Fibroblast of lung (primary cell): ENCODE data around the gene B3GNT7. TPM values are rescaled to one million over a fixed set of nuclear protein-coding genes. Genes with fewer than 3 reads are reported as not detected.

Source experiments
- DNase-seq, 2 donors: peaks; one replicate each; pipeline versions ENCODE4 v3.0.0 to v3.0.0-alpha.2; 2010; ENCODE audit warnings: low read depth in 2 of 2
- H2AFZ ChIP-seq: 2 replicates; pipeline ENCODE4 v1.5.1; 2012; ENCODE audit warnings: low read length, control low read depth, inconsistent platforms
- H3K27ac ChIP-seq: 2 replicates; pipeline ENCODE4 v1.5.1; 2011; ENCODE audit warnings: low read length, control low read depth; ENCODE audit not compliant: insufficient read depth
- H3K27me3 ChIP-seq: 2 replicates; pipeline ENCODE4 v1.5.1; 2011; ENCODE audit warnings: mild to moderate bottlenecking, low read length; ENCODE audit not compliant: control insufficient read depth, insufficient read depth
- H3K36me3 ChIP-seq: 2 replicates; pipeline ENCODE4 v1.5.1; 2011; ENCODE audit warnings: low read length; ENCODE audit not compliant: control insufficient read depth, insufficient read depth
- H3K4me1 ChIP-seq: 2 replicates; pipeline ENCODE4 v1.5.1; 2011; ENCODE audit warnings: low read length; ENCODE audit not compliant: control insufficient read depth, insufficient read depth; ENCODE audit errors: extremely low read depth
- H3K4me2 ChIP-seq: 2 replicates; pipeline ENCODE4 v1.5.1; 2011; ENCODE audit warnings: low read length, control low read depth; ENCODE audit not compliant: insufficient read depth; ENCODE audit errors: extremely low read depth
- H3K4me3 ChIP-seq, 4 experiments: fragments of 200-600 bp in 1 of 4; sonication (generic) in 1 of 4; replicated peaks in 1 of 4; 2 replicates each; pipeline ENCODE4 v1.5.1; 2011 to 2016; ENCODE audit warnings: low read length in 4 of 4, low read depth in 3 of 4, mild to moderate bottlenecking in 3 of 4, control low read depth in 2 of 4, inconsistent platforms in 1 of 4, mixed read lengths in 1 of 4; ENCODE audit not compliant: insufficient read depth in 1 of 4; ENCODE audit errors: control extremely low read depth in 1 of 4
- H3K79me2 ChIP-seq: 2 replicates; pipeline ENCODE4 v1.5.1; 2012; ENCODE audit warnings: mild to moderate bottlenecking, low read length, inconsistent platforms; ENCODE audit not compliant: control insufficient read depth, insufficient read depth
- H3K9ac ChIP-seq: 2 replicates; pipeline ENCODE4 v1.5.1; 2011; ENCODE audit warnings: mild to moderate bottlenecking, low read length, control low read depth; ENCODE audit not compliant: insufficient read depth
- H3K9me3 ChIP-seq: 2 replicates; pipeline ENCODE4 v1.5.1; 2012; ENCODE audit warnings: low read depth, low read length; ENCODE audit not compliant: control insufficient read depth, insufficient read depth
- H4K20me1 ChIP-seq: 2 replicates; pipeline ENCODE4 v1.5.1; 2011; ENCODE audit warnings: low read length; ENCODE audit not compliant: control insufficient read depth, insufficient read depth; ENCODE audit errors: extremely low read depth
- EZH2 ChIP-seq: IDR thresholded peaks from 2 replicates; pipeline ENCODE4 v1.5.1; 2012; ENCODE audit warnings: low read length, control low read depth, mild to moderate bottlenecking; ENCODE audit errors: missing control alignments
- polyA plus RNA-seq, 2 donors: library from polyadenylated mRNA; depleted of rRNA in 1 of 2; stranded (reverse) in 1 of 2; unstranded in 1 of 2; fragments of >200 nt; gene quantifications; 2 replicates each; pipeline ENCODE4 v1.2.1, GENCODE V29; 2011 to 2012; ENCODE audit warnings: missing spikeins in 1 of 2
- total RNA-seq: library from RNA; depleted of rRNA; stranded (reverse); fragments of >200 nt; gene quantifications from 2 replicates; pipeline ENCODE4 v1.2.1, GENCODE V29; 2014
- TF ChIP-seq, protein P1 (sequence below), 2 donors: IDR thresholded peaks in 1 of 2; conservative IDR thresholded peaks in 1 of 2; 1 replicate in 1 of 2; 2 replicates in 1 of 2; pipeline ENCODE4 v1.5.1; 2011 to 2012; ENCODE audit warnings: low read length in 2 of 2, control low read depth in 1 of 2, inconsistent platforms in 1 of 2, low read depth in 1 of 2, mild to moderate bottlenecking in 1 of 2

B3GNT7 gene
- total and polyA plus RNA-seq, 2 donors (not counting 1 experiment from before 2014, with no cell fraction given): 0.06 to 0.17 TPM

DNA sequence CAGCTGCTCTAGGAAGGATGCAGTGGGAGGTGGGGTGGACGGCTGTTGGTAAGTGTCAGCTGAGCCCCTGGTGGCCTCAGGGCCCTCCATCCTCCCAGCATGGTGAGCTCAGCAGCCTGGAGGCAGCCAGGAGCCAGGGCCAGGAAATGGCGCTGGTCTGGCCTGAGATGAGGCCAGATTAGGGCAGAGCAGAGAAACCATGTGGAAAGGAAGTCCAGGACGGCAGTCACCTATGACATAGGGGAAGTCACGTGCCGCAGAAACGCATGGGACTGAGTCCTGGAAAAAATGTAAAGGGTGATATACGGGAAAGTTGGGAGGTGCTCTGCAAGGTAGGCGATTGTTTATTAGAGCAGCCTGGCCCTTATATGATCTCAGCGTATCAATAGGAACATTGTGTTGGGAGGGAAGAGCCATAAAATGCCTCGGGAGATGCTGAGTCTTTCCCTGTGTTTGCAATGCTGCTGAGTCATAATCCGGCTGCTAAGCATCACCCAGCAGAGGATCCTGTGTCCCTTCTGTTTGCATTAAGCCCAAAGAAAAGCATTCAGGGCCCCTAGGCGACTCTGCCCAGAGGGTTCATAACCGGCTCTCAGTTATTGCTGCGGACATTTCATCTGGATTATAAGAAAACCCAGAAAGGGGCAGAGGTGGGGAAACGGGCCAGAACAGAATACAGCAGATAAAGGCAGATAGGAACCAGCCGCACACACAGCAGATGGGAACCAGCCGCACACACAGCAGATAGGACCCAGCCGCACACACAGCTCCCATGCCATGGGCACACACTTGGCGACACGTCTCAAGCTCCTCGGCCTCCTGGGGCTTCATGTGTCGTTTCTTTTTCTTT is 30.3 kb upstream of the B3GNT7 start:
- no peak overlapping the region for H2AFZ ChIP-seq
- TF ChIP-seq, protein P1, sequence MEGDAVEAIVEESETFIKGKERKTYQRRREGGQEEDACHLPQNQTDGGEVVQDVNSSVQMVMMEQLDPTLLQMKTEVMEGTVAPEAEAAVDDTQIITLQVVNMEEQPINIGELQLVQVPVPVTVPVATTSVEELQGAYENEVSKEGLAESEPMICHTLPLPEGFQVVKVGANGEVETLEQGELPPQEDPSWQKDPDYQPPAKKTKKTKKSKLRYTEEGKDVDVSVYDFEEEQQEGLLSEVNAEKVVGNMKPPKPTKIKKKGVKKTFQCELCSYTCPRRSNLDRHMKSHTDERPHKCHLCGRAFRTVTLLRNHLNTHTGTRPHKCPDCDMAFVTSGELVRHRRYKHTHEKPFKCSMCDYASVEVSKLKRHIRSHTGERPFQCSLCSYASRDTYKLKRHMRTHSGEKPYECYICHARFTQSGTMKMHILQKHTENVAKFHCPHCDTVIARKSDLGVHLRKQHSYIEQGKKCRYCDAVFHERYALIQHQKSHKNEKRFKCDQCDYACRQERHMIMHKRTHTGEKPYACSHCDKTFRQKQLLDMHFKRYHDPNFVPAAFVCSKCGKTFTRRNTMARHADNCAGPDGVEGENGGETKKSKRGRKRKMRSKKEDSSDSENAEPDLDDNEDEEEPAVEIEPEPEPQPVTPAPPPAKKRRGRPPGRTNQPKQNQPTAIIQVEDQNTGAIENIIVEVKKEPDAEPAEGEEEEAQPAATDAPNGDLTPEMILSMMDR (conservative IDR thresholded peaks at IDR 0.05 in 1 of 2, IDR thresholded peaks at IDR 0.05 in 1 of 2; ENCODE audit: low read depth in 1 of 2, low read length in 2 of 2): no peak
- no peak for TF ChIP-seq EZH2
- no peak overlapping the region for H3K9ac ChIP-seq
- H3K9me3 ChIP-seq: no peaks in the 10 kb centered on the region
- peaks cover 4% of the 10 kb centered on the region for H3K36me3 ChIP-seq
- H4K20me1 ChIP-seq: no peaks in the 10 kb centered on the region
- H3K27me3 ChIP-seq: no peaks in the 10 kb centered on the region
- H3K4me3 ChIP-seq: no peak overlapping the region
- no peak overlapping the region for H3K4me2 ChIP-seq
- DNase-seq: peak; percentile 63 to 72
- H3K79me2 ChIP-seq: no peaks in the 10 kb centered on the region
- H3K4me1 ChIP-seq: no peaks in the 10 kb centered on the region
- H3K27ac ChIP-seq: no peak overlapping the region

DNA sequence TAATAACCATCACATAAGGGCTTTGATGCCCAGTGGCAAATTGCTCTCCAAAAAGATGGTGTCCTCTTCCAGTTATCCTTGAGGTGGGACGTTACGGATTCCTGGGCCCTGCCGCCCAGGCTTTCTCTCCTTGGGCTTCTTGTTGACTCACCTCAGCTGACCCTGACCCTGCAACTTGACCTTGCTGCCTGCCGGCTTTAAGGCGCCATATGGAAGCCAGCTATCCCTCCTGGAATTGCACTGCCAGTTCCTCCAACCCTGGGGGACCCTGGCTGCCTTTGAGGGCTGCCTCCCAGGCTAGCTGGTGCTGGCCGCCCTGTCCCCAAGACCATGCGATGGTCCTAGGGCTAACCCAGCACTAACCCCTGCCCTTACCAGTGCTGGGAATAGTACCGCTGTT is 28.3 kb upstream of the B3GNT7 start:
- H3K4me3 ChIP-seq: no peak overlapping the region

More for the DNA sequence above, 28.3 kb upstream of the B3GNT7 start:
- H4K20me1 ChIP-seq: no peaks in the 10 kb centered on the region
- no peaks in the 10 kb centered on the region for H3K36me3 ChIP-seq
- H2AFZ ChIP-seq: no peak overlapping the region
- H3K27ac ChIP-seq: no peak overlapping the region
- no peaks in the 10 kb centered on the region for H3K27me3 ChIP-seq
- H3K4me1 ChIP-seq: no peaks in the 10 kb centered on the region
- H3K79me2 ChIP-seq: no peaks in the 10 kb centered on the region
- no peaks in the 10 kb centered on the region for H3K9me3 ChIP-seq
- no peak for DNase-seq
- H3K9ac ChIP-seq: no peak overlapping the region
- no peak overlapping the region for H3K4me2 ChIP-seq
- no peak for TF ChIP-seq EZH2
- TF ChIP-seq, protein P1 (conservative IDR thresholded peaks at IDR 0.05 in 1 of 2, IDR thresholded peaks at IDR 0.05 in 1 of 2; ENCODE audit: low read depth in 1 of 2, low read length in 2 of 2): no peak
